HEK293 (cell line): ENCODE measurements around the gene FAM43A.

ENCODE experiments used
- CTCF ChIA-PET: fragments of 350-600 bp; formaldehyde crosslinking; extraction: SDS; loops from one replicate; lab custom pipeline; 2021; ENCODE audit warnings: antibody characterized with exemption; lab: Yijun Ruan, JAX
- POLR2A ChIA-PET: fragments of 300-600 bp; formaldehyde crosslinking; extraction: SDS; loops from one replicate; lab custom pipeline; 2020; ENCODE audit warnings: antibody characterized with exemption, inconsistent platforms; lab: Yijun Ruan, JAX
- H3K27ac ChIP-seq: fragments of 200-500 bp; sonication (Bioruptor generic); 2 replicates; pipeline ENCODE4 v1.5.1; 2014; ENCODE audit warnings: low read depth, low read length, control low read depth, inconsistent platforms; ENCODE audit errors: extremely low read depth
- H3K36me3 ChIP-seq, 2 experiments: fragments of 200-500 bp in 1 of 2; sonication (Bioruptor generic) in 1 of 2; 1 replicate in 1 of 2; 2 replicates in 1 of 2; pipeline ENCODE4 v1.5.1; 2014 to 2017; ENCODE audit warnings: inconsistent platforms in 2 of 2, low read length in 2 of 2; ENCODE audit not compliant: control insufficient read depth in 2 of 2, insufficient read depth in 1 of 2
- H3K4me1 ChIP-seq: fragments of 200-500 bp; sonication (Bioruptor generic); 2 replicates; pipeline ENCODE4 v1.5.1; 2014; ENCODE audit warnings: mild to moderate bottlenecking, low read length, inconsistent platforms; ENCODE audit not compliant: control insufficient read depth, insufficient read depth
- H3K4me3 ChIP-seq: 2 replicates; pipeline ENCODE4 v1.5.1; 2011; ENCODE audit warnings: low read depth, mild to moderate bottlenecking, control low read depth, low read length, moderate library complexity
- H3K9me3 ChIP-seq: fragments of 200-500 bp; sonication (Bioruptor generic); 2 replicates; pipeline ENCODE4 v1.5.1; 2014; ENCODE audit warnings: low read depth, low read length, inconsistent platforms; ENCODE audit not compliant: control insufficient read depth, insufficient read depth
- EGR2 ChIP-seq: fragments of 450-650 bp; formaldehyde crosslinking; IDR thresholded peaks from 2 replicates; pipeline ENCODE4 v1.5.1; 2016; ENCODE audit warnings: low read depth, missing biosample characterization, missing genetic modification characterization
- KLF10 ChIP-seq: fragments of 450-650 bp; IDR thresholded peaks from 2 replicates; pipeline ENCODE4 v1.5.1; 2018; ENCODE audit warnings: missing biosample characterization, mild to moderate bottlenecking, missing genetic modification characterization
- KLF17 ChIP-seq: fragments of 450-650 bp; formaldehyde crosslinking; IDR thresholded peaks from 2 replicates; pipeline ENCODE4 v1.5.1; 2016; ENCODE audit warnings: missing biosample characterization, missing genetic modification characterization
- MYNN ChIP-seq: fragments of 450-650 bp; formaldehyde crosslinking; IDR thresholded peaks from 2 replicates; pipeline ENCODE4 v1.5.1; 2016; ENCODE audit warnings: missing biosample characterization, missing genetic modification characterization, borderline replicate concordance
- RBAK ChIP-seq: fragments of 450-650 bp; formaldehyde crosslinking; IDR thresholded peaks from 2 replicates; pipeline ENCODE4 v1.5.1; 2016; ENCODE audit warnings: missing biosample characterization, missing genetic modification characterization
- ZBTB17 ChIP-seq: fragments of 450-650 bp; formaldehyde crosslinking; IDR thresholded peaks from 2 replicates; pipeline ENCODE4 v1.5.1; 2016; ENCODE audit warnings: missing biosample characterization, missing genetic modification characterization
- ZBTB44 ChIP-seq: fragments of 450-650 bp; IDR thresholded peaks from 2 replicates; pipeline ENCODE4 v1.5.1; 2018; ENCODE audit warnings: missing biosample characterization, mild to moderate bottlenecking, missing genetic modification characterization
- ZFHX2 ChIP-seq: fragments of 450-650 bp; formaldehyde crosslinking; conservative IDR thresholded peaks from 2 replicates; pipeline ENCODE4 v1.5.1; 2016; ENCODE audit warnings: missing biosample characterization, missing genetic modification characterization
- ZFP41 ChIP-seq: fragments of 450-650 bp; formaldehyde crosslinking; IDR thresholded peaks from 2 replicates; pipeline ENCODE4 v1.5.1; 2016; ENCODE audit warnings: missing biosample characterization, missing genetic modification characterization, borderline replicate concordance
- ZNF16 ChIP-seq: fragments of 450-650 bp; formaldehyde crosslinking; IDR thresholded peaks from 2 replicates; pipeline ENCODE4 v1.5.1; 2016; ENCODE audit warnings: low read depth, missing biosample characterization, missing genetic modification characterization
- ZNF302 ChIP-seq: fragments of 450-650 bp; formaldehyde crosslinking; IDR thresholded peaks from 2 replicates; pipeline ENCODE4 v1.5.1; 2016; ENCODE audit warnings: missing biosample characterization, missing genetic modification characterization, low read depth
- ZNF362 ChIP-seq: fragments of 450-650 bp; formaldehyde crosslinking; IDR thresholded peaks from 2 replicates; pipeline ENCODE4 v1.5.1; 2016; ENCODE audit warnings: missing biosample characterization, missing genetic modification characterization
- ZNF558 ChIP-seq: fragments of 450-650 bp; formaldehyde crosslinking; IDR thresholded peaks from 2 replicates; pipeline ENCODE4 v1.5.1; 2016; ENCODE audit warnings: missing biosample characterization, missing genetic modification characterization
- ZNF621 ChIP-seq: fragments of 450-650 bp; formaldehyde crosslinking; IDR thresholded peaks from 2 replicates; pipeline ENCODE4 v1.5.1; 2017; ENCODE audit warnings: missing biosample characterization, missing genetic modification characterization
- TF ChIP-seq, protein P1 (sequence below): fragments of 450-650 bp; formaldehyde crosslinking; IDR thresholded peaks from 2 replicates; pipeline ENCODE4 v1.5.1; 2016; ENCODE audit warnings: missing biosample characterization, missing genetic modification characterization, low read depth
- TF ChIP-seq, protein P2 (sequence below): fragments of 450-650 bp; formaldehyde crosslinking; IDR thresholded peaks from 2 replicates; pipeline ENCODE4 v1.5.1; 2016; ENCODE audit warnings: missing biosample characterization, missing genetic modification characterization, borderline replicate concordance
- TF ChIP-seq, protein P3 (sequence below): fragments of 450-650 bp; formaldehyde crosslinking; IDR thresholded peaks from 2 replicates; pipeline ENCODE4 v1.5.1; 2016; ENCODE audit warnings: missing biosample characterization, missing genetic modification characterization, borderline replicate concordance

FAM43A gene

DNA sequence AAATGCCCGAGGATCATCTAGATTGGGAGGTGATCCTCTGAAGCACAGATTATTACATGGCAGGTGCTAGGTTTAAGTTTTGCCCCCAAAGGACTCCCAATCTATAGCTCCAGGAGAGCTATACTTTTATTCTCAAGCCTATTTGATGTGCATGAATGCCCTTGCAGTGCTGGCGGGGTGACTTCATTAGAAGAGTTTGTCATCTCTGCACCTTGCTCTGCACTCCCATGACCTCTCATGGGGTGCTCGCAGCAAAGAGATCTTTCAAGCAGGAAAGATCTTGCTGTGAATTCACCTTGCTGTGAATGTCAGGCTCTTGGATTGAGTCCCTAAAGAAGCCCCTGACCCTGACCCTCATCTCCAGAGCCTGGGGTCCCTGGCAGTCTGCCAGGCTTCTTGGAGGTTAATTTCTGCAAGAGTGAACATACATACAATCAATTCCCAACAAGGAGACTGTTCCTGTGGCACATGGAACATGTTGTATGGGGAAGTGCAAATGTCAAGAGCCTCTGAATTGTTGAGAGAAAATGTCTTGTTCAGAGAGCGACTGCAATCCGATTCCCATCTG, 45.9 kb downstream of the FAM43A start:
- Histone ChIP-seq H3K9me3 (no peaks in the 10 kb centered on the region), H3K27ac (no peak overlapping the region), H3K4me1 (no peaks in the 10 kb centered on the region), H3K4me3 (no peak overlapping the region), H3K36me3 (no peaks in the 10 kb centered on the region)
- ChIA-PET POLR2A (interaction anchor here (0.9 kb wide), 1 partner anchor 38 kb away, joined by 3 read pairs; no protein-coding TSS in a partner anchor), CTCF (no interaction called here)
- TF ChIP-seq KLF10 (tag by site-specific recombination) (no peak), ZNF302 (tag by site-specific recombination) (no peak), RBAK (tag by site-specific recombination) (no peak), ZFP41 (tag by site-specific recombination) (no peak), ZBTB44 (no peak), ZBTB17 (0 out of 2 replicates have a peak, but pooled peaks have one; percentile 17), EGR2 (tag by site-specific recombination) (no peak), ZNF558 (tag by site-specific recombination) (no peak), ZNF621 (tag by site-specific recombination) (no peak), ZNF16 (no peak), KLF17 (no peak), ZFHX2 (tag by site-specific recombination) (no peak), ZNF362 (tag by site-specific recombination) (no peak), MYNN (tag by site-specific recombination) (no peak)
- TF ChIP-seq, protein P1, sequence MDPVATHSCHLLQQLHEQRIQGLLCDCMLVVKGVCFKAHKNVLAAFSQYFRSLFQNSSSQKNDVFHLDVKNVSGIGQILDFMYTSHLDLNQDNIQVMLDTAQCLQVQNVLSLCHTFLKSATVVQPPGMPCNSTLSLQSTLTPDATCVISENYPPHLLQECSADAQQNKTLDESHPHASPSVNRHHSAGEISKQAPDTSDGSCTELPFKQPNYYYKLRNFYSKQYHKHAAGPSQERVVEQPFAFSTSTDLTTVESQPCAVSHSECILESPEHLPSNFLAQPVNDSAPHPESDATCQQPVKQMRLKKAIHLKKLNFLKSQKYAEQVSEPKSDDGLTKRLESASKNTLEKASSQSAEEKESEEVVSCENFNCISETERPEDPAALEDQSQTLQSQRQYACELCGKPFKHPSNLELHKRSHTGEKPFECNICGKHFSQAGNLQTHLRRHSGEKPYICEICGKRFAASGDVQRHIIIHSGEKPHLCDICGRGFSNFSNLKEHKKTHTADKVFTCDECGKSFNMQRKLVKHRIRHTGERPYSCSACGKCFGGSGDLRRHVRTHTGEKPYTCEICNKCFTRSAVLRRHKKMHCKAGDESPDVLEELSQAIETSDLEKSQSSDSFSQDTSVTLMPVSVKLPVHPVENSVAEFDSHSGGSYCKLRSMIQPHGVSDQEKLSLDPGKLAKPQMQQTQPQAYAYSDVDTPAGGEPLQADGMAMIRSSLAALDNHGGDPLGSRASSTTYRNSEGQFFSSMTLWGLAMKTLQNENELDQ (tag by site-specific recombination) = no peak
- TF ChIP-seq, protein P2, sequence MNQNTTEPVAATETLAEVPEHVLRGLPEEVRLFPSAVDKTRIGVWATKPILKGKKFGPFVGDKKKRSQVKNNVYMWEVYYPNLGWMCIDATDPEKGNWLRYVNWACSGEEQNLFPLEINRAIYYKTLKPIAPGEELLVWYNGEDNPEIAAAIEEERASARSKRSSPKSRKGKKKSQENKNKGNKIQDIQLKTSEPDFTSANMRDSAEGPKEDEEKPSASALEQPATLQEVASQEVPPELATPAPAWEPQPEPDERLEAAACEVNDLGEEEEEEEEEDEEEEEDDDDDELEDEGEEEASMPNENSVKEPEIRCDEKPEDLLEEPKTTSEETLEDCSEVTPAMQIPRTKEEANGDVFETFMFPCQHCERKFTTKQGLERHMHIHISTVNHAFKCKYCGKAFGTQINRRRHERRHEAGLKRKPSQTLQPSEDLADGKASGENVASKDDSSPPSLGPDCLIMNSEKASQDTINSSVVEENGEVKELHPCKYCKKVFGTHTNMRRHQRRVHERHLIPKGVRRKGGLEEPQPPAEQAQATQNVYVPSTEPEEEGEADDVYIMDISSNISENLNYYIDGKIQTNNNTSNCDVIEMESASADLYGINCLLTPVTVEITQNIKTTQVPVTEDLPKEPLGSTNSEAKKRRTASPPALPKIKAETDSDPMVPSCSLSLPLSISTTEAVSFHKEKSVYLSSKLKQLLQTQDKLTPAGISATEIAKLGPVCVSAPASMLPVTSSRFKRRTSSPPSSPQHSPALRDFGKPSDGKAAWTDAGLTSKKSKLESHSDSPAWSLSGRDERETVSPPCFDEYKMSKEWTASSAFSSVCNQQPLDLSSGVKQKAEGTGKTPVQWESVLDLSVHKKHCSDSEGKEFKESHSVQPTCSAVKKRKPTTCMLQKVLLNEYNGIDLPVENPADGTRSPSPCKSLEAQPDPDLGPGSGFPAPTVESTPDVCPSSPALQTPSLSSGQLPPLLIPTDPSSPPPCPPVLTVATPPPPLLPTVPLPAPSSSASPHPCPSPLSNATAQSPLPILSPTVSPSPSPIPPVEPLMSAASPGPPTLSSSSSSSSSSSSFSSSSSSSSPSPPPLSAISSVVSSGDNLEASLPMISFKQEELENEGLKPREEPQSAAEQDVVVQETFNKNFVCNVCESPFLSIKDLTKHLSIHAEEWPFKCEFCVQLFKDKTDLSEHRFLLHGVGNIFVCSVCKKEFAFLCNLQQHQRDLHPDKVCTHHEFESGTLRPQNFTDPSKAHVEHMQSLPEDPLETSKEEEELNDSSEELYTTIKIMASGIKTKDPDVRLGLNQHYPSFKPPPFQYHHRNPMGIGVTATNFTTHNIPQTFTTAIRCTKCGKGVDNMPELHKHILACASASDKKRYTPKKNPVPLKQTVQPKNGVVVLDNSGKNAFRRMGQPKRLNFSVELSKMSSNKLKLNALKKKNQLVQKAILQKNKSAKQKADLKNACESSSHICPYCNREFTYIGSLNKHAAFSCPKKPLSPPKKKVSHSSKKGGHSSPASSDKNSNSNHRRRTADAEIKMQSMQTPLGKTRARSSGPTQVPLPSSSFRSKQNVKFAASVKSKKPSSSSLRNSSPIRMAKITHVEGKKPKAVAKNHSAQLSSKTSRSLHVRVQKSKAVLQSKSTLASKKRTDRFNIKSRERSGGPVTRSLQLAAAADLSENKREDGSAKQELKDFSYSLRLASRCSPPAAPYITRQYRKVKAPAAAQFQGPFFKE (tag by site-specific recombination) = no peak
- TF ChIP-seq, protein P3, sequence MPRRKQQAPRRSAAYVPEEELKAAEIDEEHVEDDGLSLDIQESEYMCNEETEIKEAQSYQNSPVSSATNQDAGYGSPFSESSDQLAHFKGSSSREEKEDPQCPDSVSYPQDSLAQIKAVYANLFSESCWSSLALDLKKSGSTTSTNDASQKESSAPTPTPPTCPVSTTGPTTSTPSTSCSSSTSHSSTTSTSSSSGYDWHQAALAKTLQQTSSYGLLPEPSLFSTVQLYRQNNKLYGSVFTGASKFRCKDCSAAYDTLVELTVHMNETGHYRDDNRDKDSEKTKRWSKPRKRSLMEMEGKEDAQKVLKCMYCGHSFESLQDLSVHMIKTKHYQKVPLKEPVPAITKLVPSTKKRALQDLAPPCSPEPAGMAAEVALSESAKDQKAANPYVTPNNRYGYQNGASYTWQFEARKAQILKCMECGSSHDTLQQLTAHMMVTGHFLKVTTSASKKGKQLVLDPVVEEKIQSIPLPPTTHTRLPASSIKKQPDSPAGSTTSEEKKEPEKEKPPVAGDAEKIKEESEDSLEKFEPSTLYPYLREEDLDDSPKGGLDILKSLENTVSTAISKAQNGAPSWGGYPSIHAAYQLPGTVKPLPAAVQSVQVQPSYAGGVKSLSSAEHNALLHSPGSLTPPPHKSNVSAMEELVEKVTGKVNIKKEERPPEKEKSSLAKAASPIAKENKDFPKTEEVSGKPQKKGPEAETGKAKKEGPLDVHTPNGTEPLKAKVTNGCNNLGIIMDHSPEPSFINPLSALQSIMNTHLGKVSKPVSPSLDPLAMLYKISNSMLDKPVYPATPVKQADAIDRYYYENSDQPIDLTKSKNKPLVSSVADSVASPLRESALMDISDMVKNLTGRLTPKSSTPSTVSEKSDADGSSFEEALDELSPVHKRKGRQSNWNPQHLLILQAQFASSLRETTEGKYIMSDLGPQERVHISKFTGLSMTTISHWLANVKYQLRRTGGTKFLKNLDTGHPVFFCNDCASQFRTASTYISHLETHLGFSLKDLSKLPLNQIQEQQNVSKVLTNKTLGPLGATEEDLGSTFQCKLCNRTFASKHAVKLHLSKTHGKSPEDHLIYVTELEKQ (tag by site-specific recombination) = no peak
